HG03342 (cell line): ENCODE measurements around the gene MYO5B.
"Not testable (repeated sequence)": the region's sequence is repeated elsewhere in the genome, so short reads cannot be mapped to it uniquely, and the experiment has no call there.

Experiments used
- ATAC-seq: cut with Tn5 transposase; IDR thresholded peaks from one replicate; pipeline ENCODE4 v1.9.1; 2021; ENCODE audit warnings: mild to moderate bottlenecking, moderate library complexity; ENCODE audit not compliant: unreplicated experiment

MYO5B gene

DNA sequence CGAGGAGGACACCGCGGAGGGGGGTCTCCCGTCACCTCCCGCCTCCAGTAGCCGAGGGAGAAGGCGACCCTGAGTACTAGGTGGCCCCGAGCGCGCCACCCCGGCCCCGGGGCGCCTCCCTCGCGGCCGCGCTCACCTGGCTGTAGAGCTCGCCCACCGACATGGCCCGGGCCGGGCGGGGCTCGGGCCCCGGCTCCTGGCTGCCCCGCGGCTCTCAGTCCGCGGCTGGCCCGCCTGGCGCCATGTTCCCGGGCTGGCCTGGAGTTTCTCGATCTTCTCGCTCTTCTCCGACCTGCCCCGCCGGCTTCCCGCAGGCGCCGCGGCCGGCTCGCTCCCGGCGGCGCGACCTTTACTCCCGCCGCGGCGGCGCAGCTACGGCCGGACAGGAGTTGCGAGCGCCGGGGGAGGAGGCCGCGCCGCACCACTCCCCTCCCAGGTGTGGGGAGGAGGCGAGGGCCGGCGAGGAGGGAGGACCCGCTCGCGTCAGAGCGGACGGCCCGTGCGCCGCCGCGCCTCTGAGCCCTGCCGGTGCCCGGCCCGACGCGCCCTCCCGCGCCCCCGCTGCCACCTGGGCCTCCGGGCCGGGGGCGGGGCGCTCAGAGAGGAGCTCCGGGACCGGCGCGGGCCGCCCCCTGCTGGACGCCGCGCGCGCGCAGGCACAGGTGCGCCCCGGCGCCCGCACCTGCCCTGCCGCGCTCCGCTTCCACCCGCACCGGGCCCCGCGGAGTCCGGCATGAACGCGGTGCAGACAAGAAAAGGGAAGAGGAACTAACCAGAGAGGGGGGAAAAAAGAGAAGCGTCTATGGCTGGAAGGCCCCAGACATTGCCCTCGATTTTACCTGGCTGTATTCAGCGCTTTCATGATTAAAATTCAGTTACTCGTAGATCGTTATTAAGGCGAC is at the start of gene MYO5B:
TSS of gene MYO5B (minus strand) at position 517 of the 902 bp plus-strand sequence. CDS start at position 163, 354 bp downstream.
- ATAC-seq, result peak; percentile 73

DNA sequence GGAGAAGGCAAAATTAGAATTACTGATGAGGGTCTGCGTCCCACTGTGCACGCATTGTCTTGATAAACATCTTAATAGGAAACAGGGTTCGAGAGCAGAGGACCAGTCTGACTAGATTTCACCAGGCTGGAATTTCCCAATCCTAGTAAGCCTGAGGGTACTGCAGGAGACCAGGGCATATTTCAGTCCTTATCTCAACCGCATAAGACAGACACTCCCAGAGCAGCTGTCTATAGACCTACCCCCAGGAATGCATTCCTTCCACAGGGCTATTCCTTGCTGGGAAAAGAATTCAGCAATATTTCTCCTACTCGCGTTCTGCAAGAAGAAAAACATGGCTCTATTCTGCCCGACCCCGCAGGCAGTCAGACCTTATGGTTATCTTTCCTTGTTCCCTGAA is 46.8 kb upstream of the MYO5B start:
- ATAC-seq, result not testable (repeated sequence)

DNA sequence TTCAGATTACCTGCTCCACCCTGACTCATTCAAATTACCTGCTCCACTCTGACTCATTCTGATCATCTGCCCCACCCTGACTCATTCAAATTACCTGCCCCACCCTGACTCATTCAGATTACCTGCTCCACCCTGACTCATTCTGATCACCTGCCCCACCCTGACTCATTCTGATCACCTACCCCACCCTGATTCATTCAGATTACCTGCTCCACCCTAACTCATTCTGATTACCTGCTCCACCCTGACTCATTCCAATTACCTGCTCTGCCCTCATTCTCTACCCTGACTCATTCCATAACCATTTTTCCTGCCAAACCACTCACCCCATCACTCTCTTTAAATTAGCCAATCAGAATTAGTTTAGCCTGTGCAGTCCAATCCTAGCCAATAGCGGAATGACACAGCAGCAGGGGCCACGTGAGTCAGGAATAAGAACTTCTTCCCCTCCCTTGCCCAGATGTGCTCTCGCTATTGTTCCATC is 45.2 kb upstream of the MYO5B start:
- no peak for ATAC-seq

DNA sequence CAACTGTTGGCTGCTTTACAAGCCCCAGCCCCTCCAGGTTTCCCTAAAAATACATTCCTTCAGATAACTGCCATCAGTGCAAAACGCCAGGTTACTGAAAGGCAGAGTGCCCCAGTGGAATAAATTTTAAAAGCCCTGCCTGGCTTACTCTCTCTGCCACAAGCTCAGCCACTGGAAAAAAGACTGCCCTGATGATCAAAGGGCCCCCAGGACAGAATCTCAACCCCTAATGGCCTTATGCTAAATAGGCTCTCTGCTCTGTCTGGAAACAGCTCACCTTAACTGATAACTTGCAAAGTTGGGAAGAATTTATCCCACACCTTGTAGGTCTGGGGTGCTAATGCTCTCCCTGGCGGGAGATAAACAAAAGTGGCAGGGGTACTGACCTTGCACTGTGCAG is 37.5 kb upstream of the MYO5B start:
- ATAC-seq, result no peak

DNA sequence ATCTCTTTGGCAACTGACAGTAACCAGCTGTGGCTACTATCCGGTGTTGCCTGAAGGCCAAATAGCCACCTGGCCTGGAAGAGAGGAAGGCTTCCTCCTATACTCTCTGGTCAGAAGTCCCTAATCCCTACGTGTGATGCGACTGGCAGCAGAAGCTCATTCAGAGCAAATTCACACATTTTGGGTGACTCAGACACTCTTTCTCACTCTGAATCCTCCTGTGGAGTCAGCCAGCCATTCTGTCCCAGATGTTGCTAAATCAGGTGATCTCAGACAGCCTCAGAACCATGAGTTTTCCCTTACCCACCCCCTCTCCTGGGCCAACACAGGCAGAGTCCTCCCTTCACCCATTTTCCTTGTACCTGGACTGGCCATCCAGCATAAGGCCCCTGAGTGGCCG is 36.7 kb upstream of the MYO5B start:
- no peak for ATAC-seq

DNA sequence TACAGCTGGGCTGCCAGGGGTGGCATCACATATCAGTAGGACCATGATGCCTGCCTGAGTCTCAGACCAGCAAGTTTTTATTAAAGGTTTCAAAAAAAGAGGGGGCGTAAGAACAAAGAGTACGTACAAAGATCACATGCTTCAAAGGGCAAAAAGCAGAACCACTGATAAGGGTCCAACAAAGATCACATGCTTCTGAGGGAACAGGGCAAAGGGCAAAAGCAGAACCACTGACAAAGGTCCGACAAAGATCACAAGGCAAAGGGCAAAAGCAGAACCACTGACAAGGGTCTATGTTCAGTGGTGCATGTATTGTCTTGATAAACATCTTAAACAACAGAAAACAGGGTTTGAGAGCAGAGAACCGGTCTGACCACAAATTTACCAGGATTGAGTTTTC is 25.3 kb upstream of the MYO5B start:
- not testable (repeated sequence) for ATAC-seq

DNA sequence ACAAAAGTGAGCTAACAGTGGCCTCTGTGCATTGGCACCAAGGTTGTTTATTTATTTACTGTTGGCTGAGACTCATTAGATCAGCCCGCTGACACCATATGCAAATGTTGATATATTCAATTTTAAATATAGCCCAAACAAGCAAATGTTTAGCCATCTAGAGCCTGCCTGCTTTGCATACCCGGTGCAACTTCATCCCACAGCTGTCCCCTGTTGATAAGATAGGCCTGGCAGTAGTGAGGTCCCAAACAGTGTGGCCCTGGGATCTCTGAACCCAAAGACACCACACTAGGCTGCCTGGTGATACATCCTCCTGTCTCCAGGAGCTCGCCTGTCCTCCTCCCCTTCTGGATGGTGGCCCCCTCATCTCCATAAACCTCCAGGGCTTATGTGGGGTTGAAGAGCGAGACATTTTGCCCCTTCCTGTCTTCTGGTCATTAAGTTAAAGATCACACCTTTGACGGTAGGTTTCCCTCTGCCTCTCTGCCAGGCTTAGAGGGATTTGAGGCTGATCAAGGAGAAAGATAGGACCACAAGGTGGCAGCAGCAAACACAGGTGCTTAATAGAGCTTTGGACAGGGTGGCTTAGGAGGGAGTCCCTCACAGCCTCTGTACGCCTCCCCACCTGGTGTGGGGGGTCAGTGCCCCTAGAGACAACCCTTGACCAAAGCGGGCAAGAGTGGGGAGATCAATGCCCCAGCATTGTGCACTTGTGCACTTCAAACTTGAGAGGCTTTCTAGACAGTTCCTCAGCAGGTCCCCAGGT is 23.7 kb upstream of the MYO5B start:
- ATAC-seq, result peak; percentile 53

DNA sequence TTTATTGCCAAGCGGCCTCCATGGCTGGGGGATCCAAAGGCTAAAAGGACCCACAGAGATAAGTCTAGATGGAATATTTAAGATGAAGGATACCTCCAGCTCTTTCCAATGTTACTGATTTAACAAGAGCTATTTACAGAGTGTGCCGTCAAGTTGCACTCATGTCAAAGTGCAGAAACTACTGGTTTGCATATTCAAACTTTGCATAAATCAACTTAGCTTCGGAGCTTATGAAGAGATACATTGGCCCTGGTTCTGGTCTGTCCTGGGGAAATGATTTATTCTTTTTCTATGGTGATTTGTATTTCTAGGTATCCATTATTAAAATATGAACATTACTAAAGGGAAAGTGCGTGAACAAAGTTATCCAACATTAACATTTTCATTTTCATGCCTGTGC is 14.4 kb upstream of the MYO5B start:
- ATAC-seq, result no peak

DNA sequence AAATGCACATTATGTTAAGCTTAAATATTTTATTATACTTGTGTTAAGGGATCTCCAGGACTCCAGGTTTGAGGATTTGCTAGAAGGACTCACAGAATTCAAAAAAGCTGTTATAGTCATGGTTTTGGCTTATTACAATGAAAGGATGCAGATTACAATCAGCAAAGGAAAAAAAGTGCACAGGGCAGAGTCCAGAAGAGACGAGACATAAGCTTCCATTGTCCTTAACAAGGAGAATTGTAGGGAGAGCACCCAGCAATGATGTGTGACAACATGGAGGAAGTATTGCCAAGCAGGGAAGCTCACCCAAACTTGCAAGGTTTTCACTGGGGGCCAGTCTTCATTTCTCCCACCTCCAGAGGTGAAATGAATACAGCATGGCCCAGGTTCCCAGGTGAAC is 12.8 kb upstream of the MYO5B start:
- no peak for ATAC-seq

DNA sequence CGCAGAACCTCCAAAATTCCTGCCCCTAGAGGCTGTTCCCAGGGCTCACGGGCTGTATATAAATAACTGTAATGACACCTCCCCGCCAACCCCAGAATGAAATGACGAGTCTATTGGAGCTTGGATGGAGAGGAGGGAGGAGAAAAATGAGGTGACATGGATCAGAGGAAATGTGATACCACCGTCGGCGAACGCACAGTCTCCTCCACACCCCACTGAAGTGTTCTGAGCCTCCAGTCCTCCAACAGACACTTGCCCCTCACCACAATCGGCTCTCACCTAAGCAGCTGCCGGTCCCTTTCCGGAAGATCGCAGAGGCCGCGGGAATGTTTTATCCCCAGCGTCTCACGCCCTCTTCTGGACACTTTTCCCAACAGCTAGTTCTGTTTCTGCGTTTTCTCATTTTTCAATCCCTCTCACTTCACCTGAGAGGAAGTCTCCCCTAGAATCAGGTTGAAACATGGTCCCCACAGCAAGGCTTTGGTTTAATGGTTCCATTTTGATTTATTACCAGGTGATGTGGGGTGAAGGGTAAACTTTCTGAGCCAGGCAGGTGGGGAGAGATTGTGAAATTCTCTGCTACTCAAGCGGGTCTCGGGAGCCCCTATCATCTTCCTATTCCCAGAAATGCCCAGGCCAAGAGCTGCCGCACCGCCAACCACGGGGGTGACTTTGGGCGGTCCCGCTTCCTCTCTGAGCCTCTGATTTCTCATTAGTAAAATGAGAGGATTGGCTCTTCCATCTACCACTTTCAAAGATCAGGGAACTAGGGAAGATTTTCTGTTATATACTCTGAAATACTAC is 9.1 kb upstream of the MYO5B start:
- no peak for ATAC-seq

DNA sequence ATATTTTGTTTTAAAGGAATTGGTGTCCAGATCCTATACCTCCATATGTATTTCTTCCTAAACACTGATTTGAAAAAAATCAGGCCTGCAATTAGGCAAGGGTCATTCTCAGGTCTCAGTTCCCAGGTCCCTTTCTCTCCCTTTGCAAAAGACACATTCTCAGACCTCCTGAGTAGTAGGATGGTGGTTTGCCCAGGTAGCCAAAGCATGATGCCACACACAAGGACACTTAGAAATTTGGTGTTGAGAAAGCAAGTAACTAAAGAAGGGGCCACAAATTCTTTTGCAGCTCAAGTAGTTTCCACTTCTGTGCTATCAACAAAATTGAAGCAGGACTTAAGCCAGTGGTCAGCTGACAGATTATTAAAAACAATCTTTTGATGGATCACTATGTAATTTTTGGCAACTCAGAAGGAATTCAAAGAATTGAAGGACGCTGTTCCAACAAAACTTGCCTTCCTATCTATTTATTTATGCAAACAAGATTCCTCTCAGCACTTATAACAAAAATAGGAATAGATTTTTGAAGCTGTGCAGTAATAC is 6.6 kb upstream of the MYO5B start:
- ATAC-seq, result no peak

DNA sequence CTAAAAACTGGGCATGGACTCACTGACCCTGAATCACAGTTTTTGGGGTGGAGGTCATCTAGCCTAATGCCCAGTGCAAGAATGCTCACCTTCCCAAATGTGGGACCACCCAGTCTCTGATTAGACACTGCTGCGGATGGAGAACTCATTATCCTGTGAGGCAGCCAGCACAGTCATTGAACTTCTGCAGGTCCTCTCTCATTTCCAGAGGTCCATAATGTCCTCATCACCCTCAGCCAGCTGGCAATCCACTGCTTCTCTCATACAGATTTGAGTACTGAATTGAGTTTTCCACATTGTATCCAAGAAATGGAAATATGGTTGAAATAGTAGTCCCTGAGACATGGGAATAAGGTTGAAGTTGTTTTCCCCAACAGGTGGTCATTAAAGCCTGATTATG is 5.0 kb upstream of the MYO5B start:
- no peak for ATAC-seq

DNA sequence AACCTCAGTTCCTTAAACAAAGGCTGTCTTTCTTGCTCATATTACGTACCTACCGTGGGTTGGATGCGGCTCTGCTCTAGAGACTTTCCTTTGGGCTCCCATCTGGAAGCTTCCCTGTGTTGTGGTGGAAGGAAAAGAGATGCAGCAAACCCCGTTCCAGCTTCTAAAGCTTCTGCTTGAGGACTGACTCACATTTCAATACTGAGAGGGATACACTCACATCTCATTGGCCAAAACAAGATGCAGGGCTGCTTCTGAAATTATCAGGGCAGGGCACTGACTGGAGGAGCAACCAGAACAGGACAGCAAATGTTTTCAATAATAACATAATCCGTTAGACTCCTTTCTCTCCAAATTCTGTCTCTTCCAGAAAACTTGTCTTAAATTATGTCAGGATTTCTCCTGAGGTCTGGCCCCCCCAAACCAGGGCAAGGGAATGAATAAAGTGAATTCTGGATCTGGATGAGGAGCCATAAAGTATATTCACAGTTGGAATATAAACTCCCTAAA is 4.5 kb upstream of the MYO5B start:
- ATAC-seq, result no peak

DNA sequence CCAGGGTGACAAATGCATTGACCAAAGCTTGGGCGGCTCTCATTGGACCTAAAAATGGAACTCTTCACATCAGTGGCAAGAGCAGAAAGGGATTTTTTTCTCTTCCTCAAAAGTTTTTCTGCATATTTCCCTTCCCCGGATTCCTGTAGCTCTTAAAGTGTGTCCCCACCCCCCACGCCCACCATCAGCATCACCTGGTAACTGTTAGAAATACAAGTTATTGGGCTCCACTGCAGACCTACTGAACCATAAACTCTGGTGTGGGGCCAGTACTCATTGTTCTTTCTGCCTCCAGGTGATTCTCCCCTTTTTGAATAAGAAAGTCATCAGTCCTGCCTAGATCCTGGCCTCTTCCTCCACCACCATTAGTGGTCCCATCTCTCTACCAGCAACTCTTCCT is 1.3 kb upstream of the MYO5B start:
- ATAC-seq, result no peak

DNA sequence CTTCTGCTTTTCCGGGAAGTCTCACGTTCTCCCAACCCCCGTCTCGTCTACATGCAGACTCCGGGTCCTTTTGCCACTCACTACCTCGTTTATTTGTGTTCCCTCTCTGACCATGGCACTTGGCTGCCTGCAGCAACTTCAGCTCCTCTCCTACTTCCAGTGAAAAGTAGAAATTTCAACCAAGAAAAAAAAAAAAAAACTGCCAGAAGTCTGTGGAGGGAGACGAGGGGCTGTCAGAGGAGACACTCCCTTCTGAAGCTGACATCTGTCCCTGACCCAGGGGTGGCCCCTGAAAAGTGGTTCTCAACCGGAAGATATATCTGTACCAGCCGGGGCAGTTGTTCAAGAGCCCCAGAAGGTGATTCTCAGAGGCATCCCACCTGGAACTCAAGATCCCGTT is 742 bp upstream of the MYO5B start:
- no peak for ATAC-seq

DNA sequence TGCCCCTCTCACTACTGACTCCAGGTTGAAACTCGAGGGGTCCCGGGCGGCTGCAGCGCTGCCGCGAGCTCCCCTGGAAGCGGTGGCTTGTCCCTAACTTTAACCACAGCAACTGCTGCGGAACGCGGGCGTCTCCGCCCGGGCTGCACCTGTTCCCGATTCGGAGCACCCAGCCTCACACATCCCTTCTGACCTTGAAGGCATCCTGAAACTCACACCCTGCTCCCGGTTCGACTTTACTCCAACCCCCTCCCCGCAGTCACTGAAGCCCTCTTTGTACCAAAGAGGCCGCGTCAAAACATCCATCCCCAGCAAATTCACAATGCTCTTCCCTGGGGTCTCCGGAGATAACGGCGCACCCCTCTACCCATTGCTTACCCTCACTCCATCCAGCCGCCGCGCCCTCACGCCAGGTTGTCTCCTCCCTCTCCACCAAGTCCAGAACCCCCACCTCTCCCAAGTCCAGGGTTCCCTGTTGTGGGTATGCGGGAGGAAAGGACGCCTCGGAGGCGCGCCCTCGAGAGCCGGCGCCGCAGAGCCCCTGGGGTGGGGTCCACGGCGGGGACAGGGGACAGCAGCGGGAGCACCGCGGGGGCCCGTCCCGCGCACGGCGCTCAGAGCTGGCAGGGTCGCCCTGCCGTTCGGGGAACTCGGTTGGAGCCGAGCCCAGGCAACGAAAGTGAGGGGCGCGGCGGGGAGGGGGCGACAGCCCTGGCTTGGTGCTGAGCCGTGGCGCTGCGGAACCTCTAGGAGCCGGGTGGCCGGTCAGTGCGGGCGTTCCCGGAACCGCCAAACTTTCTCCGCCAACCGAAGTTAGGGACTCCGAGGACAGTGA is 934 bp downstream of the MYO5B start:
- ATAC-seq, result no peak

DNA sequence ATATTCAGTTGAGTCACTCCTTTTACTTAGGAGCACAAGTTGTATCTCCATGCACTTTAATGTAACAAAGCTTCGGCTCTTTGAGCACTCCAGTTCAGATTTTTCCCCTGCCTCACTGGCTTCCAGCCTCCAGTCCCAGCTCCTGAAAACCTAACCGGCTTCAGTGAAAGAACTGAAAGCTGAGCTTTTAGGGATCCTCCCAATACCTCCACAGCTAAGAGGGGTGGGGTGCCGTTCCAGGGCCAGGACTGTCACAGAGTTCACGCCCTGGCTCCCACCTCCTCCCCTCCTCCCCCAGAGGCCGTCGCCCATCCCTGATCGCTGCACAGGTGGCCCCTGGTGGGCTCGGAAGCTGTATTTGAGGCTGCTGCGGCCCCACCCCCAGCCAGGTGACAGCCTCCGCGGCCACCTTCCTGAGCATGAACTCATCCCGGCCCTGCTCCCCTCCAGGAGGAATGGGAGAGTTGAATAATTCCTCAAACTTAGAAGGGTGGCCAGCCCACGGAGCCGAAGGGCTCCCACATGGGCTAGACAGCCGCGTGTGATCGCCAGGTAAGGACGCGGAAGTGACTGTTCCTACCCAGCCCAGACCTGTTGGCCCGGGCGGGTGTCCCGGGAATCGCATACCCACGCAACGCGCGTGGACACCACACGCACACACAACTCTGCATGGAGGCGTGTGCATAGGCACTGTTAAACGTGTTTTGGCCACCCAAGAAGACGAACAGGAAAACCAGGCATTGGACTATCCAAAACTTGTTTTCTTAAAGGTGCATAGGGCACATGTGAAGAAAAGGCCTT is 1.8 kb downstream of the MYO5B start:
- no peak for ATAC-seq

DNA sequence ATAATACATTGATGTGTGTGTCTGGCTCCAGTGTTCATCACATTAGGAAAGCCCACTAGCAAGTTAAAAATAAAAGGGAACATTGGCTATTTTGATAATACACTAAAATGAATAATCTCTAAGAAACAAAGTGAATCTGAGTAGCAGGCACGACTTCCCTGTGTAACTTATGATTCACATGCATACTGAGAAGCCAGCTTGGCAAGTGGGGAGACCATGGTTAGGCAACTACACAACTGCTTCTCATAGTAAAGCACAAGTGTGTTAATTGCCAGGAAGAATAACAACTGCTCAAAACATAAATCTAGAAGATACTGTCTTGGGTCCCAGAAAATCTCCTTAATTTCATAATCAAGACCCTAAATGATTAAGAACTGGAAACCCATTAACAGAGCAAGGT is 4.0 kb downstream of the MYO5B start:
- ATAC-seq, result no peak

DNA sequence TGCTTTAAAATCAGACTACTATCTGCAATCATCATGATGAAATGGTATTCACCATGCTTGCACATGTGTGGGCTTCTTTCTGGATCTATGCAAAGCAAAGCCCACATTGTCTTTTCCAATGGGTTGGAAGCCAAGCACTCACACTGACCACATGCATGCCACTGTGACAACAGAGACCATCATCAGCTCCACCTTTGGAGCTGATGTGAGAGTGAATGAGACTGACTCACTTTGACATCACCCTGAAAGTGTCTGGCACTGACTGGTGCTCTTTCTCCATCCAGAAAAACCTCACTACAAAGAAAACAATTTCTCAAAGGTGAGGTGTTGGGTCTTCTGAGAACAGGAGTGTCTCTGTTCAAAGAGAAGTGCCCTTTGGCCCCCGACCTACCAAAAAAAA is 4.7 kb downstream of the MYO5B start:
- no peak for ATAC-seq
